Hypothalamus (tissue), 51 donors: Measurements from ENCODE around the gene UNC79.

Experiments used
- DNase-seq, 51 donors: peaks; one replicate each; lab custom pipeline; 2025; lab: John Stamatoyannopoulos, UW

Gene UNC79

DNA sequence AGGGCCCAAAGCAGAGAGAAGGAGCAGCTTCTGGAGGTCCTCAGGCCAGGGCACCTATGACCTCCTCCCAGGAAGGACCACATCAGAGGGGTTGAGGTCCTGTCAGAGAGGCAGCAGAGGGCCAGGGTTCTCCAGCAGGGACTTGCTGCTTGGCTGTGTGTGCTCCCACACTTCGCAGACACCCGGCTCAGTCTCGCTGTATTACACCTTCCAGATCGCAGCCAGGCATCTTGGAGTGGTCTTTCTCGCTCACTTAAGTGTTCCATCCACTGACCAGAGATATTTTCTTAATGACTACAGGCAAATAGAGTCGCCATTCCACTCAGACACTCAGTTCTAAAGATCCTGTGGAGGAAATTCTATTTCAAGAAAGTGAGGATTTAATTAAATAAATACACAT lies 273.2 kb downstream of the UNC79 start:
- DNase-seq, result no peak

DNA sequence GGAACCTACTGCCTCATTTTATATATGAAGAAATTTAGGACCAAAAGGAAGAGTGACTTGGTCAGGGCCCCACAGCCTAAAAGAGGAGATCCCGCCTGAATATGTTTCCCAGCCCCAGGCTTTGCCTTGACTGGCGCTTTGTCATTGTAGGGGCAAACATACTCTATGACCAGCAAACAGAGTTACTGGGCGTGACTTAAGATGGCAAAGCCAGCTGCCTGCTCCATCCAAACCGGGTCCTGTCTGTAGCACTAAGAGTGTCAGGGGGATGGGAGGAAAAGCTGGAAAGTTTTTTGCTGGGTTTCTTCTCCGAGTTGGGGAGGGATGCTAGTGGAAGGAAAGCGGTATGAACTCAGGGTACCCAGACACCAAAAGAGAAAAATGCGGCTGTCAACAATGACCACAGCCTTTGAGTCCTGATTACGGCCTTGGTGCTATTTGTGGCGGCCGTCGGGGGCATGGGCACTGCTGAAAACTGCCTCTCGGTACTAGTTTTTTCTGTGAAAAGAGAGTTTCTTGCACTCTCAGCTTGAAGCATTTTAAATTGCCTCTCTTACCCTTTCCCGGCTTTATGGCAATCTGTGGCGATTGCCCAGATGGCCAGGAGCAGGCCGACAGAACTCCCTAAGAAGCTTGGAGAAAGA lies 274.9 kb downstream of the UNC79 start:
- no peak for DNase-seq

DNA sequence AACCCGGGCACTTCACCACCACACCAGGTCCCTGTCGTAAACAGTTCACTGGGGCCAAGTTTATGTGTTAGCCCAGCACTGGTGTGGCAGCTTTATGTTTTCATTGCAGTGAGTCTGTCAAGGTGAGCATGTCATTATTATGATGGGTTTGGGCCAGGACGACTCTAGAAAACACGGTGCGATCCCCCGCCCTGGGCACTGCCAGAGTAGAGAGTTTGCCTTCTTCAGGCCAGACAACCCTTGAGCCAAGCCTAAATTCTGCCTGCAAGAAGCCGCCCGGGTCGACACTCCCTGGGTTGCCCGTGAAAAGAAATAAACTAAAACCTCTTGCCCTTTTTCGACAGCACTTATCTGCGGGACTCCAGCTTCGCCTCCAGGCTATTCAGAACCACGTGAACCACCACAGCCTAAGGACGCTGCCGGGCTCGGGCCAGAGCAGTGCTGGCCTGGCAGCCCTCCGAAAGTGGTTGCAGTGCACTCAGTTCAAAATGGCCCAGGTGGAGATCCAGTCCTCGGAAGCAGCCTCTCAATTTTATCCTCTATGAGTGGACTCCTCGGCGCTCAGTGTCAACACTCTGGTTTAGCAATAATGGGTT lies 275.7 kb downstream of the UNC79 start:
- DNase-seq, result no peak

GRCh38 chr14:93707475-93707874 lies 276.7 kb downstream of the UNC79 start:
- DNase-seq, result no peak

GRCh38 chr14:93708311-93708734 lies 277.6 kb downstream of the UNC79 start:
- no peak for DNase-seq

- DNase-seq, result no peak
Observed at GRCh38 chr14:93708800-93709199, 278.1 kb downstream of the UNC79 start.

DNA sequence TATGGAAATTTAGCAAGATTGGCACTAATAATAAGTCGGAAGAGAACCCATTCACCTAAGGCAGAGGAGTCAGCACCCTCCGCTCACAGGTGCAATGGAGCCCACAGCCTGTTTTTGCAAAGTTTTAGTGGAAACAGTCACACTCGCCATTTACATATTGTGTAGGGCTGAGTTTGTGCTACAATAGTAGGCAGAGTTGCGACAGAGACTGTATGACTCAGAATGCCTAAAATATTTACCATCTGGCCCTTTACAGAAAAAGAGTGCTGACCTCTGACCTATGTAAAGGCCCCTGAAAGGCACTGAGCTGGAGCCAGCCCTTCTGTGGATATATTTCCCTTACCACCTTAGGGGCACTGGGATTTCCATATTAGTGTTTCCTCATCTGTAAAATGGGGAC lies 278.5 kb downstream of the UNC79 start:
- no peak for DNase-seq

DNA sequence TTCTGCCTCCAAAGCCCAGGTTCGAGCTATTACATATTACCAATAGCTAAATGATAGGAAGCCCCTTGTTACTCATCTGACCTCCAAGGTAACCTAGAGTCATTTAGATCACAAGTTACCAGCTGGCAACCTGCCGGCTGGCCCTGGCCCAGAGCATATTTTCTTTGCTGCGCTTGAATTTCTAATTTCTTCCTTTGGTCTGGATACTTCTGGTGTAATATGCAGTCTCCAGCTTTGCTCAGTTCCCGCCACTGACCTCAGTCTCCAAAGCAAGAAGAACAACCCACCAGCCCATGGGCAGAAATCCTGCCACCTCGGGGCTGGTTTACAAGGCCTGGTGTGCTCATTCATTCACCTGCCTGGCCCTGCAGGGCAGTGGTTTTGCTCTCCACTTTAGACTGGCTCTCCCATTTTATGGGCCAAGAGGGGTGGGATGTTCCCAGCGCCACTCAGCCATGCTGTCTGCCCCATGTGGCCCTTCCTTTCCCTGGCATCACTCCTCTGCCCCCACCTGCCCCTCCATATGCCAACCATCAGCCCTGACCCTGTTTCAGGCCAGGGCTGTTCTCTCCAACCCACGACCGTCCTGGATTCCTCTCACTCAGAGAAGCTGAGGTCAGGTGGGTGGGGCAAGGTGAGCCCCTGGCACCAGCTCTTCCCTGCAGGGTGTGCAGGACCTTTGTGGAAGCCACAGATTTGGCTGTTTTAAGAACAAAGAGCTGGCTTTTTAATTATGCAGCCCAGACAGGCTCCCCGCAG lies 281.5 kb downstream of the UNC79 start:
- DNase-seq, result no peak

DNA sequence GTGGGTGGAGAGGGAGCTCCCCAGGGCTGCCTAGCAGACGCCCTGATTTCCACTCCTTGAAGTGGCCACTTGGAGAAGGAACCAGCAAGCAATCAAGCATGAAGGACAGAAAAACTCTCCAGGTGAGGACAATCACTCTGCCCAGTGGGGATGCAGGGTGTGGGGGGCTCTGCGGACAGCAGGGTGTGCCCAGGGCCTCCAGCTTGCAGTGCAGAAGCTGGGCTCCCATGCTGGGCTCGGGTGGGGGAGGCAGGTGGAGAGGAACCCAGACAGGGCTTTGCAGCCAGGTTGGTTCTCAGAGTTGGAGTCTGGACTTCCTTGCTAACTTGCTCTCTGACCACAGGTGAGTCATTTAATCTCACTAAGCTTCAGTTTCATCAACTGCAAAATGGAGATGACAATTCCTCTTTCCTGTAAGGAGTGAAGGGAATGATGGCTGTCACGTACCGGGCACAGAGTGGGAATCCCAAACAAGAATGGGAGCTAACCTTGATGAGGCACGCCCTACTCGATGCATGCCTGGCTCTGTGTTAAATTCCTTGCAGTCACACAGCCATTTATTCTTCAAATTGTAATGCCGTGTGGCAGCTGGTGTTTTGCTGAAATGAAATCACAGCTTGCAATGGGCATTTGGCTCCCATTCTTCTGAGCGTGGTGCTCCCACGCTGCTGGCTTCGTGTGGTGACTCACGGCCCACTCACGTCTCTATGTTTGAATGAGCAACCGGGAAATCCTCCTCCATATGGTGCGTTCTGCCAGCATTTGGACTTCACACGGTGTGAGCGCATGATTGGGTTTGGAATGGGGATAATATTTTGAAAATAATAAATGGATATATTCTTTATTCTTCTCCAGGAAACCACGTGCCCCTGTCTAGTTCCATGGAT lies 282.3 kb downstream of the UNC79 start:
- peak in 3 of 51 donors; percentile 18 to 75 (median 23) for DNase-seq

DNA sequence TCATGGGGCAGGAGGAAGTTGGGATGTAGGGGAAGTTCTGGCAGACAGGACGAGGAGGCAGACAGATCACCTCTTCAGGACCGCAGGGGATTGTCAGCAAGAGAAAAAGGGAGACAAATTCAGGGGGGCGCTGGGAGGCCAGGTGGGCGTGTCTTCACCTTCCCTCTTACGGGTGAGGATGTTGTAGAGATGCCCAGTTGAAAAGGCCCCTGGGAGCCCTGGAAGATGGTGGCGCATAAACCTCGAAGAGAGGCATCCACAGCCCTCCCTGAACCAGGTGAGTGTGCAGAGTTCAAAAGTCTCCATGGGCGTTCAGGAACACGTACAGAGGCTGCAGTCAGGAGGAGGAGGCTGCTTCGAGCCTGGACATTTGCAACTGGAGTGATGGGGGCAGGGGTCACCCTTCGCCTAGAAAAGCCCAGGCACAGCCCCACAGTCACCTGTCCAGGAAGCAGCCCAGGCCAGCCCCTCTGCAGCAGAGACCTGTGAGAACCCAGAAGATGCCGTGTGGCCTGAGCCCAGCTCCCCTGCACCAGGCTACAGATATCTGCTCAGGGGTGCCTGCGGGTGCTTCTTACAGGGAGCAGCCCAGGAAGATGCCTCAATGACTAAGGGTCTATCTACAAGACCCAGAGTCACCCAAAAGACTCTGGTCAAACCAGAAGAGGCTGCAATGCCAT lies 283.1 kb downstream of the UNC79 start:
- no peak for DNase-seq

DNA sequence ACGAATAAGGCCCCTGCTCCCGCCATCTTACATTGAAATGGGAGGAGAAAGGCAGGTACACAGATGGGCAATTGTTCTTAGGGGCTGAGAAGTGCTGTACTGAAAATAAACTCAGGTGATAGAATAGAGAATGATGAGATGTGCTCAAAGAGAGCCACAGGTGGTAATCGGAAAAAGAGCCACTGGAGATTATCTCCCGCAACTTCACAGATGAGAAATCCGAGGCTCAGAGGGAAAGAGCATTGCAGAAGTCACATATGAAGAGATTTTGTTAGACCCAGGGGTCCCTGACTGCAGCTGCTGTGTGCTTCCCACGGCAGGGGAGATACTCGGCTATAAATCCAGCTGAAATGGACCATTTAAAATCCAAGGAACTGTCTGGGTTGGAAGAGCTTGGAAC lies 283.9 kb downstream of the UNC79 start:
- no peak for DNase-seq

- DNase-seq, result no peak
Observed at GRCh38 chr14:93715279-93715927, 284.7 kb downstream of the UNC79 start.

DNA sequence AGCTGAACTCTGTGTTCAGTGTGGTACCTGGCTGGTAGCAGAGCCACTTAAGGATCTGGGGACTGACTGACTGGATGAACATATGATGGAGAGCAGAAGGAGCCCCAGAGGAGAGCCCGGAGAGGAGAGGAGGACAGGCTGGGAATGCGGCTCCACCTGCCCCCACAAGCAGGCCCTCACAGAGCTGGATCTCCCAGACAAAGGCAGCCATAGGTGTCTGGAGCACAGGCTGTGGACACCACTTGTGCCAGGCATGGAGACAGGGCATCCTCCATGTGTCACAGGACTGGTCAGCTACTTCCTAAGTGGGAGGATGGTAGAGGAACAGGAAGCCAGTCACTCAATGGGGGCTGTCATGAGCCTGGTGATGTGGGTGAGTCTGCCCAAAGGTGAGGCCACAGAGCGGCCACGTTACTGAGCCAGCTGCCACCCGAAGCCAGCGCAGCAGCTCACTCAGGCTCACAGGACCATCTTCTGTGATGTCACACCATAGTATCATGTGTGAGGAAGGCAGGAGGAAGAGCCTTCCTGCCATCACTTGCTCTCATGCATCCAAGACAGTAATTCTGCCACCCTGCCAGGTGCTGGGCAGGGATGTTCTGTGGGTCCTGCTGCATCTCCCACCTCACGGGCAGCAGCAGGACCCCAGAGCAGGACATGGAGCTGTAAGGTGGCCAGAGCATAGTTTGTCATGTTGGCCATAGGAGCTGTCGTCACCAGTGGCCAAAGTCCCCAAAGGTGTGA lies 285.4 kb downstream of the UNC79 start:
- DNase-seq, result no peak

DNA sequence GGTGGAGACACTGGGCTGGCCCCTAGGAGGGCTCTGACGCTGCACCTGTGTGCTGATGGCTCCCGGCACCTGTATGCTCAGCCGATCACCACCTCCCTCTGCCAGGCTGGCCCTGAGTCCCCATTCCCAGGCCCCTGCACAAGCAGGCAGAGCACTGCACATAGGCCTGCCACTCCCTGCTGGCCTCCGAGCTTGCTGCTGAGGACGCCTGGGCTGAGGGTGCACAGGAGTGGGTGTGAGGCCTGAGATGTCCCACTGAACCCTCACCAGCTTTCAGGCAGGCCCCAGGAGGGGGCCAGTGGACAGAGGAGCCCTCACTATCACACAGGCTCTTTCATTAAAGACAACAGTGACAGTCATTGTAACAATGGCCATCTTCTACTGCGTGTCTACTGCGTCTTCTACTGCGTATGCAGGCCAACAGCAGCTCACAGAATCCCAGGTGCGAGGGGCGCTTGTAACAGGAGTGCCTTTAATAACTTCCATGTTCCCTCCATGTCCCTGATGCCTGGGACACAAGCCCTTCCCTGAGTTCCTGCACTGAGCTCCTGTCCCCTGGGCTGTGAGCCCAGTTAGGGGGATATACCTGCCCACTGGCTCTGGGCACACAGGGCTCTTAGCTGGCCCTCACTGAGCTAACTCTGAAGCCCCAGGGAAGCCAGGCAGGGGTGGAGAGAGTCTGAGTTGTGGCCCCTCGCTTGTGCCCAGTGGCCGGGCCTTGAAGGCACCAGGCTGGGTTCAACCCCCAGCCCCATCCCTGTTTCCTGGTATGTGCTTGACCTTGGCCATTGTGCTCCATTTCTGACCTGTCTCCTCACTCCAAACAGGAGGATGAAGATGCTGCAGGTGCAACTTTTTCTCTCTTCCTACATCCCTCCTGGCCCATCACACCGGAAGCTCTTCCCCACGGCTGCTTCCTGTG lies 286.3 kb downstream of the UNC79 start:
- no peak for DNase-seq

DNA sequence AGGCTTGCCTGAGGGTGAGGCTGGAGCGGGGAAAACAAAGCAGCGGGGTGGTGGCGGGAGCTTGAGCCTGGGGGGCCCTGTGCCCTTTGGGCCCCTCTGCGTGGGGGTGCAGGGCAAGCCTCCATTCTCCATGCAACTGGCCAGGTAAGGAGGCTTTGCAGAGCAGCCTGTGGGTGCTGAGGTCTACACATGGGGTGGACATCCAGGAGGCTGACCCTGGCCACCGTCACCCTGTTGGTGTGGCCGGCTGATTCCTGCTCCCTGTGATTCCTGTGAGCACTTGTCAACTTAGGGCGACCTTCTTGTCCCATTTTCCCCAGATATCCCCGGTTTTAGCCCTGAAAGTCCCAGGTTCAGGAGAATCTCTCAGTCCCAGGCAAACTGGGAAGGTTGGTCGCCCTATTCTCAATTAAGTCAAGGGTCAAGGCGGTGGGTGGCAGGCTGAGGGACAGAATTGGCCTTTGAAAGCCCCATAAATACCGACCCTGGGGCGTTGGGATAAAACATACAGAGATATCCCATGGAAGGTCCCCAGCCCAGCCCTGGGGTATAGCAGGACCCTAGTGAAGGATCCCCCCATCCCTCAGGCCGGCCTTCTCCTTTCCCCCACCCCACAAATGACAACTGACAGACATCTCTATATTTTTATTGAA lies 287.1 kb downstream of the UNC79 start:
- DNase-seq, result no peak

DNA sequence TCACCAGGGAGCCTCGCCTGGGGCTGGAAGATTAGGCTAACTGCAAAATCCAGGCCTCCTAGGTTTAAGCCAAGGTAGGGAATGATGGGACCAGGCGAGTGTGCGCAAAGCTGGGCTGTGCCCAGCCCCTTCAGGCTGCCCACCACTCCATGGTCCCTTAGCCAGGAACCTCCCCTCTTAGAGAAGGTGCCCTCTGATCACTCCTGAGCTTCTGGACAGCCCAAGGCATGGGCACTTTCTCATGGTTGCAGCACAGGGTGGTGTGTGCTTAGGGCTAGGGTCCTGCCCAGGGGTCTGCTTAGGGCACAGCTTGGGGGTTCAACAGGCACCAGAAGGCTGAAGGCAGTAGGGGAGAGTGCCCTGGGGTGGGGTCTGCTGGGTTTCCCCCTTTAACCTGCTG lies 288.5 kb downstream of the UNC79 start:
- no peak for DNase-seq

- DNase-seq, result no peak
Observed at GRCh38 chr14:93720076-93720815, 289.5 kb downstream of the UNC79 start.
